GM19468 (cell line): ENCODE results near the gene RGPD8.
A peak's percentile ranks its signal among the peaks of the same experiment; 100 is the strongest.
"Not testable (repeated sequence)": the region's sequence is repeated elsewhere in the genome, so short reads cannot be mapped to it uniquely, and the experiment has no call there.

Experiments used
- ATAC-seq: cut with Tn5 transposase; IDR thresholded peaks from one replicate; pipeline ENCODE4 v1.9.1; 2021; ENCODE audit warnings: mild to moderate bottlenecking, moderate library complexity, moderate number of reproducible peaks; ENCODE audit not compliant: unreplicated experiment; ENCODE audit errors: extremely low read depth

The RGPD8 gene

DNA sequence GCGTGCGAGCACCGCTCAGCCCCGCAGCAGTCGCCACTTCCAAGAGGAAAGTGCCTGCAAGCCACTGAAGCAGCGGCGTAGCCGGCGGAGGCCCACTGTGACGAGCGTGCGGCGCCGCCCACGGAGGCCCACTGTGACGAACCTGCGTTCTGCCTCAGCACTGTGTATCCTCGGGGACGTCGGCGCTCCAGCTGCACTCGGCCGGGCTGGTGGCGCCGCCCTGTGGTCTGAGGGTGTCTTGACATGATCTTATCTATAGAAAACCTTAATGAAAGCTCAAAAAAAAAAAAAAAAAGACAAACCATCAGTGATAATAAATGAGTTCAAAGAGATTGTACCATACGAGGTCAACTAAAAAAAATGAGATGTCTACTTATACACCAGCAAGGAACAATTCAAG, at the start of gene RGPD8:
Gene RGPD8 (minus strand): TSS at position 166 of the 400 bp plus-strand sequence. CDS start 192 bp downstream, outside the sequence.
- ATAC-seq: peak; percentile 89

DNA sequence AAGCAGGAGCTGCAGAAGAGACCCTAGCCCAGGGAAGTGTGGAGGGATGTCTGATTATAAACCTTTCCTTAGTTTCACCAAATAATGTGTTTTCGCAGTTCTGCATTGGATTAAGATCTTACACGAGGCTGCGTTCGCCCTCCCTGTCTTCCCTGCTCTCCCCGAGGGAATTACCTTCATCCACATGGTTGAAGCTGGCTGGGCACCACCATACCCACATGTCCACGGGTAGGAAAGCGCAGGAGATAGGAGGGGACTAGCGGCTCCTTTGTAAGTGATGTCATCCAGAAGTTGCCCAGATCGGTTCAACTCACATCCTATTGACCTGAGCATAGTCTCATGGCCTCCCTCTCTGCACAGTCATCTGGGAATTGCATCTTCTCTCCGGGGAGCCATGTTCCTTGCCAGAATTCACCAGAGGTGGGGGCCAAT, 49.6 kb upstream of the RGPD8 start:
- ATAC-seq: no peak

DNA sequence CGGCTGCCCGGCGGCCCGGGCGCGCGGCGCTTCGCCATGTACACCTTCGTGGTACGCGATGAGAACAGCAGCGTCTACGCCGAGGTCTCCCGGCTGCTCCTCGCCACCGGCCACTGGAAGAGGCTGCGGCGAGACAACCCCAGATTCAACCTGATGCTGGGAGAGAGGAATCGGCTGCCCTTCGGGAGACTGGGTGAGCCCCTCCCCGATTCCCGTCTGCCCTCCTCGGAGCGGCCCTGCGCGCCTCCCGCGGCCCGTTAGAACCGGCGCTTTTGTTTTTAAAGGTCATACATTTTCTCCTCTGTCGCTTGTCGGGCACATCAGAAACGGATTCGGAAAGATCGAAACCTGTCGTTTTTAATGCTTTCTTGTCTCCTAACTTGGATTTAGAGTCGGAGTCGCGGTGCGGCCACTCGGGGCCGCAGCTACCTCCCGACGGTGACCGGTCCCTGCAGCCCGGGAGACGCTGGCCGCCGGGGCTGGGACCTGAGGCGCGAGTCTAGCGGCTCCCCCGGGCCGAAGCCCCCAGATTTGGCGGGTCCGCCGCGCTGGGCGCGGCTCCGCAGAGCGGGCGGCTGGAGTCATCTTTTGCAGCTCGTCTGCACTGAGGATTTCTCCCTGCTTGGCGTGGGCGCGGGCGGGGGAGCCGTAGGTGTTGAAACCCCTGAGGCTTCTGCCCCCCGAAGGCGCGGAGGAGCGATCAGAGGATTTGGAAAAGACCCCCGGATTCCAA, 49.0 kb upstream of the RGPD8 start:
- no peak for ATAC-seq

DNA sequence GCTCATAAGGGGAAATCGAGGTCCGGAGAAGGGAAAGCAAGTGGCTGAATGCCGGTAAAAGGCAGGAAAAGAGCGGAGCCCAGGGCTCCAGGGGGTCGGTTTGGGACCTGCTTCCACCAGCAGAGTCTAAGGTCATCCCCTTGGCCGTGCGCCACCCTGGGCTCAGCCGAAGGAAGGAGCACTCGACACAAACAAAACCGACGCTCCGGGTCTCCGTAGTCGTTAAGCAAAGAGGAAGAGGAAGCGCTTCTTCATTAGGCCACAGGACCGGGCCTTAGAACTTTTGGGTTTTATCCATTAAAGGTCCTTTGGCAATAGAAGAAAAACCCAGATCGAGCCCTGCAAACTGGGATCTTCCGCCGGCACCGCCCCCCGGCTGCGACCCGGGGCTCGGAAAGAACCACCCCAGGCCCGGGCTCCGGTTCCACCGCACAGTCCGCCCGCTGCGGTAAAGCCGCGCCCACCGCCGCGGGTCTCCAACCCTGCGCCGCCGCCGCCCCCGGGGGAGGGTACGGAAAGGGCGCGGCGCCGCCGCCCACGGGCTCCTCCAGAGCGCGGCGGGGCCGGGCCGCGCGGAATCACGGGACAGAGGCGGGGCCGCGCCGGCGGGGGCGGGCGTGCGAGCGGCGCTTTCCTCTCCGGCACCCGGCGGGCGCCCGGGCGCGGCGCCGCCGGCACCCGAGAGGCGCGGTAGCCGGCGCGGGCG, 48.2 kb upstream of the RGPD8 start, which contains the start of gene TTL:
Gene TTL (plus strand): TSS at position 629 of the 706 bp plus-strand sequence. CDS start 189 bp downstream, outside the sequence.
- ATAC-seq: no peak

DNA sequence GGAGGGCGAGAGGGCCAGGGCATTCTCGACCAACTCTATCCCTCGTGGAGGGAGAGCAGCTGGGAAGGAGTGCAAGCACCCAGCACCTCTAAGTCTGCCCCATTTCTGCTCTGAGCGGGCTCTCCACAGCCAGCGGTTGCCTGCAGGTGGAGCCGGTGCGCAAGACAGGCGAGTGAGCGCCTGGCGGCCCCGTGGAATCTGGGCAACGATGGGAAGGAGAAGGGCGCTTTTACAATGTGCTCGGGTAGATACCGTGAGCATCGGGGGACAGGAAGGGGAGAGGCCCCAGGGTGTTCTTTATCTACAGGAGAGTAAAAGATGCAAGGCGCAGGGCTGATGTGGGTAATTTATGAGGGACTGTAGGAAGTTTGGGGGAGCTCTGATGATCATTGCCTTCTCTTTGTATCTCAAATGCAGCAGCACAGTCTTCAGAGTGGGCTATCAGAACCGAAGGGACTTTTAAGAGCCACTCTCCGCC, 47.6 kb upstream of the RGPD8 start:
- ATAC-seq: peak; percentile 75

DNA sequence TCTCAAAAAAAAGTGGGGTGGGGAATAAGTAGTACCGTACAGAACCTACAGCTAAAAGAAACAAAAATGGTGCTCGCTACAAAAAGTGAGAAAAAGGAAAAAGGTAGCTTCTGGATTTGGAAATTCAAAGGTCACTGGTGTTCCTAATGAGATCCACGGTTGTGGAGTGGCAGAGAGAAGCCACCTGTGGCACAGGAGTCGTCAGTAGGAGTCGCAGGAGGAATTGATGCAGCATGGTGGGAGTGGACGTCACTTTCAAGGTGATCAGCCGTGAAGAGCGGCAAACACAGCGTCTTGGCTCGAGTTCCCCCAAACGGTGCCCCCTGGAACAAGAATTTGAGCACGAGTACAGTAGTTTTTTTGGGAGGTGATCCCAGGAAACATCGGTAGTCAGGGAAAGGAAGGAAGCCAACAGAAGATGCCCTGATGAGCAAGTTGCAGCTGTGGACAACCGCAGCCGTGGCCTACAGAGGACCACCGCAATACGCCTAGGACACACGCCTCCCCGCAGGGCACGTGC, 47.1 kb upstream of the RGPD8 start:
- ATAC-seq: no peak

DNA sequence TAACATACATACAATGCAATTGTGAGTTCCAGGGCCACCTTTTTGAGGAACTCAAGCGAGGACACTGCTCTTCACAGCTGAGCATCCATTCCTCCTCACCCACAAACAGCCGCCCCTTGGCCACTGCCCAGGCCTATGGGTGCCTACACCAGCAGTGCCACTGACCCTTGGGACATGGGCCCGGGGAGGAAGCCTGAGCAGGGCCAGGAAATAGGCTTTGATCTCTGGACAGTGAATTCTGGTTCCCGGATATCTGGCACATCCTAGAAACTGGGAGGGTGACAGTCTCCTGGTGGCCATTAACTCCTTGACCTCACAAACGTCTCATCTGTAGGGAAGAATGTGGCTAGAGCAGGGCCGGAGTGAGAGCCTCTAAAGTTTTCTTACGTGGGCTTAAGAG, 43.0 kb upstream of the RGPD8 start:
- no peak for ATAC-seq

DNA sequence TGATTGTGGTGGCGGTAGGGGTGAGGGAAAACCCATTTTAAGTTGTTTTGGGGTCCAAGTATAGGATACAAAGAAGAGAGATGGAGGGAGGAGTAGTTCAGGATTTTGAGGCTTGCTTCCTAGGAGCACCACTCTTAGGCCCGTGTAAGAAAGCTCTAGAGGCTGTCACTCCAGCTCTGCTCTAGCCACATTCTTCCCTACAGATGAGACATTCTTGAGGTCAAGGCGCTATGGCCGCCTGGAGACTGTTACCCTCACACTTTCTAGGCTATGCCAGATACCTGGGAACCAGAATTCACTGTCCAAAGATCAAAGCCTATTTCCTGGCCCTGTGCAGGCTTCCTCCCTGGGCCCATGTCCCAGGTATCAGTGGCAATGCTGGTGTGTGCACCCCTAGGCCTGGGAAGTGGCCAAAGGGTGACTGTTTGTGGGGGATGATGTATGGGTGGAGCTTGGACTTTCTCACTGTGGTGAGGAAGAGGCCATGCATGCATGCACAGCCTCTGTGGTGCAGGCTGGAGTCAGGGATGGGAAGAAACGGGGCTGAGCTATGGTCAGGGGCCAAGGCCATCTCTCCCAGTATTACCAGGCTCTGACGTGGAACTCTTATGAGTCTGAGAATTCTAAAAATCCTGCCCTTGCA, 41.5 kb upstream of the RGPD8 start:
- no peak for ATAC-seq

DNA sequence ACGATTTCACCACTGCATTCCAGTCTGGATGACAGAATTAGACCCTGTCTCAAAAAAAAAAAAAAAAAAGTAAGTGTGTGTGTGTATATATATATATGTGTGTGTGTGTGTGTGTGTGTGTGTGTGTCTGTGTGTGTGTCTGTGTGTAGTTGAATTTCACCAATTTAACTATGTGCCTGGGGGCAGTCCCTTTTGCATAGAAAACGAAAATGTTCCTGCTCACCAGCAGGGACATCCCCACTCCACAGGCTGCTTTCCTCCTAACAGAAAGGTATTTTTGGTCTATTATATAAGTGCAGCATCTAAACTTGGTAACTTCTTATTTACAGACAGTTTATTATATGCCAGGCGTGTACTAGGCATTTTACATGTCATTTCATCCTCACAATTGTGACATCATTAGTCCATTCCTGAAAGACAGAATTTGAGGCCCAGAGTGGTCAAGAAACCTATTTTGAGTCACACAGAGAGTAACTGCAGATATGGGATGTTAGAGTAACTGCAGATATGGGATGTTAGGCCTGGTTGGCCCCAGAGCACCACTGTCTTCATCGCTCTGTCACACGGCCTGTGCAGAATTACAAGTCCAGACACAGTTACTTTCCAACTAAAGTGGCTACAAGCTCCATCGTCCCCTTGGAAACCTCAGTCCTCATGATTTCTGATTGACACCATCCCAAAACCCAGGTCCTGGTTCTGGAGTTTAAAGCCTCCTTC, 39.3 kb upstream of the RGPD8 start:
- ATAC-seq: no peak

DNA sequence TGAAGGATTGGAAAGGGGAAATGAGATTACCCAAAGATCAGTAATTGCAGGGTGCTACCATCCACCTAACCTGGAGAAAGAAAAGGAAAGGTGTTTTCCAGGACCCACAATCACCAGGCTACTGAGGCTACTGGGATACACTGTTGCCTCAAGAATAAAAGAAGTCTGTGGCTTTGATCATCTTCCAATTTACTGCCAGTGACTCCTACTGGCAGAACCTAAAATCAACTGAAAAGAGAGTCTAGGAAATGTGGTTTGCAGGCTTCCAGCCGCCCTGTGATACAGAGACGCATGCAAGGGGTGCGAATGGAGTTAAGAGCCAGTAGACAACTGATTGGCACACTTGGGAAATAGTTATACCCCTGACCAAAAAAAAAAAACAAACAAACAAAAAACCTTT, 31.9 kb upstream of the RGPD8 start:
- ATAC-seq: no peak

DNA sequence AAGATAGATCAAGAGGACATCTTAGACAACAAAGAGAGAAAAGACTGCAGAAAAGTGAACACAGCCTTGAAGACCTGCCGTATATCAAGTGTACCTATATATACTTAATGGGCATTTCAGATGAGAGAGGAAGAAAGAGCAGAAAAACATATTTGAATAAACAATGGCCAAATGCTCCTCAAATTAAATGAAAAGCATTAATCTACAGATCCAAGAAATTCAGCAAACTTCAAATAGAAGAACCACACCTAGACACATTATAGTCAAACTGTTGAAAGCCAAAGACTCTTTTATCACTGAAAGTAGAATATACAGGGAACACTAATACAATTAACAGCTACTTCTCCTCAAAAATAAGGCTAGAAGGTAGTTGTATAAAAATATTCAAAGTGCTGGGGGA, 29.8 kb upstream of the RGPD8 start:
- no peak for ATAC-seq

DNA sequence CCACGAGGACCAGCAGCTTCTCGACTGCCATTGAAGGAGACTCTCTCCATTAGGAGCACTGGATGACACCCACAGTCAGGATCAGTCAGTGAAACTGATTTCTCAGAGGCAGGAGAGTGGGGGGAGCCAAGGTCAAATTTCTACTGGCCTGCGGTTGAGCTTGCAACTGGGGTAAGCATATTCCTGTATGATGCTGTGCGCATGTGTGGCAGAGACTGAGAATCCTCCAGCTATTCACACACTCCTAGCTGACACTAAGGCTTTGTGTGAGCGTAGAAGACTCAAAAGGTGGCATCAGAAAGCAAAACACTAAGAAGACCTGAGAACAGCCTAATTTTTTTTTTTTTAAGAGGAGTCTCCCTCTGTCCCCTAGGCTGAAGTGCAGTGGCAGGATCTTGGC, 28.7 kb upstream of the RGPD8 start:
- ATAC-seq: no peak

DNA sequence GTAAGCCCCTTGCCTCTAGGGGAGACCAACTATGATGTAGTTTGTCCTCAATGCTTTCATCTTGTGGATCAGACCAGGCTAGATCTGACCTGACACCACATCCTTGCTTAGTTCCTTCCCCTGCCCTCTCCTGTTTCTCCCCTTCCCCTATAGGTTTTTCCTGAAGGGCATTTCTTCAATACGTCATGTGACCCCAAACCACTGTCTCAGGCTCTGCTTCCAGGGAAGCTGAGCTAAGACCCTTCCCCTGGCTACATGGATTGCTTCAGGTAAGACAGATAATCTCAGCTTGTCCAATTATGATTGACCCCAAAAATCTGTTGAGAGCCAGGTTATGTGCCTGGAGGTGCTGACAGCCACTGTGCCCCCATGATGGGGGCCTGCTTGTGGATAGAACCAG, 25.9 kb upstream of the RGPD8 start:
- ATAC-seq: no peak

DNA sequence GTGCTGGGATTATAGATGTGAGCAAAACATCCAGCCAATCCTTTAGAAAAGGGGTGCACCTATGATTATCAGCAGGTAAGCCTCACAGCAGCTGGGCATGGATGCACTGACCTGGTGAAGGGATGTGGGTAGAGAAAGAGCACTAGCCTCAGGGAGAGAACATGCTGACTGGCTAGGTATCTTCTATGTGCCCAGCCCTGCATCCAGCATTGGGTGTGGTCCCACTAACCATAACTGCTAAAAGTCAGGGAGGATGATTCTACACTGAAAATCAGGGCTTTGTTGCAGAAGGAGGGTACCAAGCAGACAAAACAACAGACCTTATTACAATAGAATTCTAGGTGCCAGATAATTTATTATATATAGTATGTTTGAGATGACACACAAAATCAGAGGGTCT, 21.1 kb upstream of the RGPD8 start:
- no peak for ATAC-seq

DNA sequence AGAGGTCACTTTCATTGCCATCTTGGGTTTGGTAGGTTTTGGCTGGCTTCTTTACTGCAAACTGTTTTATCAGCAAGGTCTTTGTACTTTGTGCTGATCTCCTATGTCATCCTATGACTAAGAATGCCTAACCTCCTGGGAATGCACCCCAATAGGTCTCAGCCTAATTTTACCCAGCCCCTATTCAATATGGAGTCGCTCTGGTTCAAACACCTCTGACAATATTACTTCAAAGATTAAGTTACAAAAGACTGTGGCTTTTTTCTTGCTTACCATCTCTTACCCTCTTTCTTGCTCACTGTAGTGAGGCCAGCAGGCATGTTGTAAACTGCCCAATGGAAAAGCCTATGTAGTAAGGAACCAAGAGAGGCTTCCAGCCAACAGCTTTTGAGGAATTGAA, 17.9 kb upstream of the RGPD8 start:
- no peak for ATAC-seq

DNA sequence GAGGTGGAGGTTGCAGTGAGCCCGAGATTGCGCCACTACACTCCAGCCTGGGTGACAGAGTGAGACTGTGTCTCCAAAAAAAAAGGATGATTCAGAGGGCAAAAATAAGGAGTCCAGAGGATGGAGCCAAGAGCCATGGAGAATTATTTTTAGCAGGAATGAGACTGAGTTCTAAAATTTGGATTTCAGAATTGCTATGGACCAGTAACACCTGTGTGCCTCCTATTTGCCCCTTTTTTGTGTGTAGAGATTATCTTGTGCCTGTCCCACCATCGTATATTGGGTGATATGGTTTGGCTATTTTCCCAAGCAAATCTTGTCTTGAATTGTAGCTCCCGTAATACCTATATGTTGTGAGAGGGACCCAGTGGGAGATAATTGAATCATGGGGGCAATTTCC, 16.4 kb upstream of the RGPD8 start:
- ATAC-seq: no peak

DNA sequence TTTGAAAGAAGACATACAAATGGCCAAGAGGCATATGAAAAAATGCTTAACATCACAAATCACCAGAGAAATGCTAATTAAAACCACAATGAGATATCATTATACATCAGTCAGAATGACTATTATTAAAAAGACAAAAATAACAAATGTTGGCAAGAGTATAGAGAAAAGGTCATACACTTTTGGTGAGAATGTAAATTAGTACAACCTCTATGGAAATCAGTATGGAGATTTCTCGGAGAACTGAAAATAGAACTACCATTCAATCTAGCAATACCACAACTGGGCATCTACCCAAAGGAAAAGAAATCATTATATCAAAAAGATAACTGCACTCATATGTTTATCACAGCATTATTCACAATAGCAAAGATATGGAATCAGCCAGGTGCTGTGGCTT, 10.8 kb upstream of the RGPD8 start:
- not testable (repeated sequence) for ATAC-seq

DNA sequence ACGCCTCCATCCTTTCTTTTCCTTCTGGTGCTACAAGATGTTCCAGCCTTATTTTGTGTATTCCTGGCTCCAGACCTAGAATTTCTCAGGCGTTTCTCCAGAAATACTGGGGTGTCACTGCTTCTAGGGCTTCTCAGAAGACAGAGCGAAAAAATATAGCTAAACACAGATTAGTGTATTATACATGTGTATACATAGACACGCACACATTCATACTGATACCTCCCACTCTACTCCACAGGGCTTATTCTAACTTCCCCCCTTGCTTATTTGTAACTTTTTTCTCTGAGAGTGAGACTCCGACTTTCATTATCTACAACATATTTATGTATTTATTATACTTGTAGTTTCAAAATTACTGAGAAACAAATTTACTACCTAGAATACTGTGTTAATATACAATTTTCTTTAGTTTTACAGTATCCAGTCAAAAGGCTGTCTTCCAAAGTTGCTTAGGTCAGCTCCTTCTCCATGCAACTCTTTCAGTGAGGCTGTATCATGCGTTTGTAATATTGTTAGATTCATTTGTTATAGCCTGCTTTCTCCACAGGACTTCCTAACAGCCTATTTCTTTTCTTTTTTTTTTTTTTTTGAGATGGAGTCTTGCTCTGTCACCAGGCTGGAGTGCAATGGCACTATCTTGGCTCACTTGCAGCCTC, 5.3 kb upstream of the RGPD8 start:
- not testable (repeated sequence) for ATAC-seq

DNA sequence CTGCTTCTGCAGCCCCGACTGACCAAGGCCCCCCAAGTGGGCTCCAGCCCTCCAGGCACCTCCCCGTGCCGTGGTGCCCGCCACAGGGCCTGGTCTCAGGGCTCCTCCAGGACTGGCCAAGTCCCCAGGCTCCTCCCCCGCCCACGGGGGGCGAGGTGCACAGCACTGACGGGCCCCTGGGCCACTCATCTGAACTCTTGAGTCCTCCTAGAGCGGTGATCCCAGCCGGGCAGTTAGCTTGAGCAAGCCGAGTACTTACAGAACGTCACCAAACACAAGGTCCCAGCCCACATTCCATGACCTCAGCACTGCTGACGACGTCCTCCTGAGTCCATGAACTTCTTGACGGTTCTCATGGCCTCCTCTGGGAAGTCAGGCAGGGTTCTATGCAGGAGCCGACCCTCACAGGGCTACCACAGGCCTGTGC, 4.0 kb upstream of the RGPD8 start:
- ATAC-seq: not testable (repeated sequence)

DNA sequence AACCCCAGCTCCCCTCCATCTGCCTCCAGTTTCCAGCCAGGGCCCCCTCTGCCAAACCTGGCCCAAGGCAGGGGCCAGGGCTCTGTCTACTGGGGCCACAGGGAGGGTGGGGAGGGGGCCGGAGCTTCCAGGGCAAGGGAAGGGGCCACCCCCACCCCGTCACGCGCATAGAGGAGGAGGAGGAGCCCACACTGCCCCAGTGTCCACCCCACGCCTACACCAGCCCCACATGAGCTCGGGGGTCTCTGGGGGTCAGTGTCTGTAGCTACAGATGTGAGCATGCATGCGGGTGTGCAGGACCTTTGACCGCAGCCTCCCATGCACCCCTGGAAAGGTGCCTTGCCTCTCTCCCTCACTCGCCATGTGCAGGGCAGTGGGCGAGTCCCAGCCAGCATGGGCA, 3.5 kb upstream of the RGPD8 start:
- ATAC-seq: not testable (repeated sequence)
